Hepatocyte (in vitro differentiated cells): ENCODE results near the gene CLIP4.

Source experiments
- CTCF ChIP-seq: fragments of 200-600 bp; sonication (generic); IDR thresholded peaks from 2 replicates; pipeline ENCODE4 v1.5.1; 2016; ENCODE audit warnings: antibody characterized with exemption, mild to moderate bottlenecking; ENCODE audit not compliant: poor library complexity
- EZH2phosphoT487 ChIP-seq: fragments of 200-600 bp; sonication (generic); IDR thresholded peaks from one replicate; pipeline ENCODE4 v1.6.1; 2018; ENCODE audit warnings: antibody characterized with exemption, mild to moderate bottlenecking, low read depth, moderate library complexity; ENCODE audit not compliant: unreplicated experiment, severe bottlenecking

DNA sequence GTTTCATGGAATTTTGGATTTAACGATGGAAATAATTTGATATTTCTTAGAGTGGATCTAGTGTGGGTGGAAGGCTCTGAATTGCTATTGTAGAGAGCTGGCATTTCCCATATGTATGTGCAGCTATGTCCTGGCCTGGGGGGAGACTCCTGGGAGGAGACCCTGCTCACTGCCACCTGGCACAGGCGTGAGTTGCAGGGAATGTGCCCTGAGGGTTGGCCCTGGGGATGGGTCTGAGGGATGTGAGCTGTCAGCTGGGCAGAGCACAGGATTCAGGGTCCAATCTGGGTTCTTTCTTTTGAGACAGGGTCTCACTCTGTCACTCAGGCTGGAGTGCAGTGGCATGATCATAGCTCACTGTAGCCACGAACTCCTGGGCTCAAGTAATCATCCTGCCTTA is 120.2 kb downstream of the CLIP4 start:
- TF ChIP-seq CTCF: no peak
- no peak for TF ChIP-seq EZH2phosphoT487
